Endothelial cell (in vitro differentiated cells): ENCODE measurements around the gene USH2A. TPM values are rescaled to one million over a fixed set of nuclear protein-coding genes. Genes with fewer than 3 reads are reported as not detected.

Experiments used
- DNase-seq: peaks from one replicate; pipeline ENCODE4 v3.0.0; 2021; ENCODE audit warnings: low spot score
- H3K27ac Mint-ChIP-seq: one replicate; pipeline ENCODE4 v1.8.0; 2021; ENCODE audit warnings: mixed read lengths, inconsistent platforms; ENCODE audit not compliant: unreplicated experiment
- H3K27me3 Mint-ChIP-seq: one replicate; pipeline ENCODE4 v1.8.0; 2021; ENCODE audit warnings: mild to moderate bottlenecking, moderate library complexity, mixed read lengths, inconsistent platforms; ENCODE audit not compliant: unreplicated experiment
- H3K36me3 Mint-ChIP-seq: one replicate; pipeline ENCODE4 v1.8.0; 2021; ENCODE audit warnings: mild to moderate bottlenecking, low read depth, mixed read lengths, inconsistent platforms; ENCODE audit not compliant: unreplicated experiment
- H3K4me1 Mint-ChIP-seq: one replicate; pipeline ENCODE4 v1.8.0; 2021; ENCODE audit warnings: mild to moderate bottlenecking, mixed read lengths, inconsistent platforms; ENCODE audit not compliant: unreplicated experiment
- H3K4me3 Mint-ChIP-seq: one replicate; pipeline ENCODE4 v1.8.0; 2021; ENCODE audit warnings: mild to moderate bottlenecking, mixed read lengths, inconsistent platforms; ENCODE audit not compliant: unreplicated experiment
- H3K9me3 Mint-ChIP-seq: one replicate; pipeline ENCODE4 v1.8.0; 2021; ENCODE audit warnings: mixed read lengths, inconsistent platforms; ENCODE audit not compliant: unreplicated experiment
- total RNA-seq: library from RNA; stranded (reverse); fragmentation: NEBNext Ultra II Directional; extraction: Animal tissue kit (Norgen Biotek cat#: 25700); gene quantifications from one replicate; pipeline ENCODE4 v1.2.1, GENCODE V29; 2021; ENCODE audit not compliant: unreplicated experiment
- TF ChIP-seq, protein P1 (sequence below): fragments of 200-600 bp; sonication (generic); IDR thresholded peaks from one replicate; pipeline ENCODE4 v1.5.0; 2021; ENCODE audit warnings: antibody characterized with exemption; ENCODE audit not compliant: unreplicated experiment

USH2A gene
- total RNA-seq, 1 donor from 2014 or later, result not detected

DNA sequence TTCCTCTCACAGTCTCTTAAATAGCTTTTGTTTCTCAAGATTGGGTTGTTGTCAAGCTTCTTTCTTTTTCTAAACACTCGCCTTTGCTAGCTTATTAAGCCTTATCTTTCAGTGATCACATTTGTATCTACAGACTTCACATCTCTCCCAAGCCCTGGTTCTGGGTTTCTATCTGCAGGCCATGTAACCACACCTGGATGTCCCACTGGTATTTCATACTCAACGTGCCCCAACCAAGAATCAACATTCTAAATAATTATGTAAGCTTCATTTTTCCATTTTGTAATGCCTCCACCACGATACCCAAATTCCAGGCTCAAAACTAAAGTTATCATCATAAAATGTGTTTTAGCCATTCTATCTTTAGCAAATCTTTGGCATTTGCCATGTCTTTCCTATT is 372.2 kb downstream of the USH2A start:
- Mint-ChIP-seq H3K4me1 (no peaks in the 10 kb centered on the region), H3K27me3 (peaks cover 1% of the 10 kb centered on the region), H3K9me3 (no peaks in the 10 kb centered on the region), H3K4me3 (no peak overlapping the region), H3K36me3 (no peaks in the 10 kb centered on the region), H3K27ac (no peak overlapping the region)
- no peak for DNase-seq
- TF ChIP-seq, protein P1, sequence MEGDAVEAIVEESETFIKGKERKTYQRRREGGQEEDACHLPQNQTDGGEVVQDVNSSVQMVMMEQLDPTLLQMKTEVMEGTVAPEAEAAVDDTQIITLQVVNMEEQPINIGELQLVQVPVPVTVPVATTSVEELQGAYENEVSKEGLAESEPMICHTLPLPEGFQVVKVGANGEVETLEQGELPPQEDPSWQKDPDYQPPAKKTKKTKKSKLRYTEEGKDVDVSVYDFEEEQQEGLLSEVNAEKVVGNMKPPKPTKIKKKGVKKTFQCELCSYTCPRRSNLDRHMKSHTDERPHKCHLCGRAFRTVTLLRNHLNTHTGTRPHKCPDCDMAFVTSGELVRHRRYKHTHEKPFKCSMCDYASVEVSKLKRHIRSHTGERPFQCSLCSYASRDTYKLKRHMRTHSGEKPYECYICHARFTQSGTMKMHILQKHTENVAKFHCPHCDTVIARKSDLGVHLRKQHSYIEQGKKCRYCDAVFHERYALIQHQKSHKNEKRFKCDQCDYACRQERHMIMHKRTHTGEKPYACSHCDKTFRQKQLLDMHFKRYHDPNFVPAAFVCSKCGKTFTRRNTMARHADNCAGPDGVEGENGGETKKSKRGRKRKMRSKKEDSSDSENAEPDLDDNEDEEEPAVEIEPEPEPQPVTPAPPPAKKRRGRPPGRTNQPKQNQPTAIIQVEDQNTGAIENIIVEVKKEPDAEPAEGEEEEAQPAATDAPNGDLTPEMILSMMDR, result no peak

DNA sequence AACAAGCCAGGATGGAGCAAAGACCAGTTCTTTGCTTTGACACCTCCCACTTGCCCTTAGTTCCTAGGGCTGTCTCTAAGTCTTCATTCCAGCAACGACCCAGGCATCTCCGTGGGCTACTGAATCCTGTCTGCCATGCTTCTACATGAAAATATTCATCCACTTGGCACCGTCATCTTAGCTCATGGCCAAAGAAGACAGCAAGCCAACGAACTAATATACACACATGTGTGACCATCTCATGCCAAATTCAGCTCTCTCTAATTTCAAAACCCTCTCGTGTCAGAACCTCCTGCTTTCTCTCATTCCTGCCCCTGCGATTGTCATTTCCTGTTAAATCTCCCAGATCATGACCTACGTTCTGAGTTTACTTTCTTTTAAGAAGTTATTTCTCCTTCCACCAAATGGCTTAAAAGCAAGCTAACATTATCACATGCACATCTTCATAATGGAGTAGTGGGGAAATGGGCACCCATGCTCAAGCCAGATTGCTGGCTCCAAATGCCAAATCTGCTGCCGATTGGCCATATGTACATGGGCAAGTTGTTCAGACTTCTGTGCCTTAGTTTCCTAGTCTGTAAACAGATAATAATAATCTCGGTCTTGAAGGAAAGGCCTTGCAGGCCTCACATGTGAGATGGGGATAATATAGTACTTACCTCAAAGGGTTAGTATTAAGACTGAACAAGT is 373.4 kb downstream of the USH2A start:
- no peaks in the 10 kb centered on the region for H3K9me3 Mint-ChIP-seq
- H3K4me3 Mint-ChIP-seq, result no peak overlapping the region
- H3K4me1 Mint-ChIP-seq, result no peaks in the 10 kb centered on the region
- TF ChIP-seq, protein P1, result no peak
- no peak for DNase-seq
- H3K27me3 Mint-ChIP-seq, result peaks cover 1% of the 10 kb centered on the region
- no peaks in the 10 kb centered on the region for H3K36me3 Mint-ChIP-seq
- H3K27ac Mint-ChIP-seq, result no peak overlapping the region

DNA sequence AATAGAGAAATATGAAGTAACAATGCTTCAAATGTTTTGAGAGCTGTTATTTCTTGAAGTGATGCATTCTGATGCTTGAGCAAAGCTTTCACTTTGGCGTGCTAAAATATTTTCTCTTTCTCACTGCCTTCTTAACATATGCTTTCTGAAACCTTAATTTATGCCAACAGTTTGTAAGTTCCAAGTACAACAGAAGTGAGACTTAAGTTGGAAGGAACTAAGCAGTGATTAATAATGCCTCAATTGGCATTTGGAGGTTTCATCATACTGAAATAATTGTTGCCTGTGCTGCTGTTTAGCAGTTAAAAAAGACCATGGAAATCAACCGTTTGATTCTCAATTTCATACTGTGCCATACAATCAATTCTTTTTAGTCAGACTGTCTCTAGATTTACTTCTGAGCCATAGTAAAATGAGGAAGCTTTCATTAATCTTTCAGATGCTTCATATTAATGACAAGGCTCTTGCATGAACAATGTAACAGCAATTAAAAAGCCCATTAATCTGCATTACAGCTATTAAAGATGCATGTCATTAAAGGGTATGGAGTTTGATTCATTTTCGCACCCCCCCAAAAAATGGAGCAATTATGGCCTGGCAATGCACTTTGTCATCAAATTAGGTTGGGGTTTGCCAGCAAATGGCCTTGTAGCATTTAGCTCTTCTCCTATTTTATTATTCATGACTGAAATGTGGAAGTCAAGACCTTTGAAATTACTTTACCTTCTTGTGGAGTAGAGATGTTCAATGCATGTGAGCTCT is 375.3 kb downstream of the USH2A start:
- TF ChIP-seq, protein P1, result no peak
- H3K27ac Mint-ChIP-seq, result no peak overlapping the region
- no peak for DNase-seq
- H3K36me3 Mint-ChIP-seq, result no peaks in the 10 kb centered on the region
- peaks cover 1% of the 10 kb centered on the region for H3K27me3 Mint-ChIP-seq
- H3K4me1 Mint-ChIP-seq, result no peaks in the 10 kb centered on the region
- no peaks in the 10 kb centered on the region for H3K9me3 Mint-ChIP-seq
- H3K4me3 Mint-ChIP-seq, result no peak overlapping the region

DNA sequence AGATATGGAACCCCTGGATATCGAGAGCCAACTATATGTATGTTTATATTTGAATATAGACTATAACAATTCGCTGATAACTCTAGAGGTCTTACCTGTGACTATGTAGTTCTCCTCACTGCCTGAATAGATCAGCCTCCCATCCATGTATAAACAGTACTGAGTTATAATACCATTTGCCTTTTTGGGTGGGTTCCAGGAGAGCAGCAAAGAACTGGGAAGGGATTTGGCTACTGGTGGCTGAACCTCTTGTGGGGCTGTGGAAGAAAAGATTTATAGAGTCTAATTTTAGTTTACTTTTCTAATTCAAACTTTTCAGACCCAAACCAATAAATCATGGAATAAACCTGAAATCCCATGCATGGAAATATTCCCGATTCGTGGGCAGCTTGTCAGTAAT is 376.9 kb downstream of the USH2A start:
- H3K4me1 Mint-ChIP-seq, result no peaks in the 10 kb centered on the region
- H3K4me3 Mint-ChIP-seq, result no peak overlapping the region
- TF ChIP-seq, protein P1, result no peak
- no peaks in the 10 kb centered on the region for H3K36me3 Mint-ChIP-seq
- peaks cover 1% of the 10 kb centered on the region for H3K27me3 Mint-ChIP-seq
- H3K27ac Mint-ChIP-seq, result no peak overlapping the region
- H3K9me3 Mint-ChIP-seq, result no peaks in the 10 kb centered on the region
- DNase-seq, result no peak

DNA sequence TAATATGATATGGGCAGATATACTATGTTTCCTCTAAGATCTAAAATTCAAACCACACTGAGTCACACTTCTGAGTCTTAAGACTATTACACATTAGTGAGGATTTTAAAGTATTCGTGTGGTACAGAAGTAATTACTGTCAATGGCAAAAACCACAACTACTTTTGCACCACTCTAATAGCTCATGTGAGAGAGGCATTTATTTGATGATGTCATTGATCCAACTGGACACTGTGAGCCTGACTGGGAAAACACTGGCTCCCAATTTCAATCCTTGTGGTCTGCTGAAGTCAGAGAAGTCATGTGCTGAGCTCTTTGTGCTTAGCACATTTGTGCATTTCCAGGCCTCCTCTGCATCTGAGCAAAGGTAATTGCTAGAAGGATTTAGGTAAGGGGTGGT is 377.8 kb downstream of the USH2A start:
- no peak for DNase-seq
- Mint-ChIP-seq H3K27me3 (peaks cover 1% of the 10 kb centered on the region), H3K9me3 (no peaks in the 10 kb centered on the region), H3K27ac (no peak overlapping the region), H3K4me3 (no peak overlapping the region), H3K4me1 (no peaks in the 10 kb centered on the region), H3K36me3 (no peaks in the 10 kb centered on the region)
- TF ChIP-seq, protein P1, result no peak
